ENCODE results near the gene GLS.

Gene GLS

GRCh38 chr2:191003405-191004309 lies 123.0 kb downstream of the GLS start:
- DNase-seq (ENCODE audit: low read depth), result no peak
- H3K4me3 ChIP-seq (ENCODE audit: low read depth, low read length), result no peak overlapping the region
- no peak for TF ChIP-seq CTCF (IDR thresholded peaks at IDR 0.05; ENCODE audit: insufficient read depth, low read depth, low read length, missing control alignments)

- H3K4me3 ChIP-seq (ENCODE audit: low read depth, low read length), result no peak overlapping the region
- TF ChIP-seq CTCF (IDR thresholded peaks at IDR 0.05; ENCODE audit: insufficient read depth, low read depth, low read length, missing control alignments), result no peak
- DNase-seq (ENCODE audit: low read depth), result no peak
Observed at GRCh38 chr2:191006297-191006696, 125.7 kb downstream of the GLS start.

GRCh38 chr2:191006997-191007783 lies 126.6 kb downstream of the GLS start:
- no peak overlapping the region for H3K4me3 ChIP-seq (ENCODE audit: low read depth, low read length)
- TF ChIP-seq CTCF (IDR thresholded peaks at IDR 0.05; ENCODE audit: insufficient read depth, low read depth, low read length, missing control alignments), result no peak
- no peak for DNase-seq (ENCODE audit: low read depth)

GRCh38 chr2:191008286-191008685 lies 127.7 kb downstream of the GLS start:
- no peak overlapping the region for H3K4me3 ChIP-seq (ENCODE audit: low read depth, low read length)
- no peak for TF ChIP-seq CTCF (IDR thresholded peaks at IDR 0.05; ENCODE audit: insufficient read depth, low read depth, low read length, missing control alignments)
- no peak for DNase-seq (ENCODE audit: low read depth)

GRCh38 chr2:191009541-191010374 lies 129.1 kb downstream of the GLS start:
- TF ChIP-seq CTCF (IDR thresholded peaks at IDR 0.05; ENCODE audit: insufficient read depth, low read depth, low read length, missing control alignments), result no peak
- no peak for DNase-seq (ENCODE audit: low read depth)
- H3K4me3 ChIP-seq (ENCODE audit: low read depth, low read length), result no peak overlapping the region

Data from GM12865 (cell line).